Thymus (tissue), 11 donors: ENCODE data around the gene SLC2A8. TPM values are rescaled to one million over a fixed set of nuclear protein-coding genes. Genes with fewer than 3 reads are reported as not detected.

Experiments
- DNase-seq, 9 donors: peaks; one replicate each; pipeline ENCODE4 v3.0.0-alpha.2; 2013; ENCODE audit warnings: low spot score in 9 of 9, low read depth in 6 of 9, missing footprints in 1 of 9
- H3K27ac ChIP-seq, 2 donors: one replicate each; pipeline ENCODE4 v1.5.1; 2013; ENCODE audit warnings: control low read depth in 1 of 2, low read depth in 1 of 2, low read length in 1 of 2, mild to moderate bottlenecking in 1 of 2, moderate library complexity in 1 of 2
- H3K27me3 ChIP-seq, 2 donors: one replicate each; pipeline ENCODE4 v1.5.1; 2013; ENCODE audit warnings: low read length in 1 of 2; ENCODE audit not compliant: control insufficient read depth in 2 of 2, insufficient read depth in 1 of 2
- H3K36me3 ChIP-seq, 2 donors: one replicate each; pipeline ENCODE4 v1.5.1; 2013; ENCODE audit warnings: low read length in 1 of 2, mild to moderate bottlenecking in 1 of 2, moderate library complexity in 1 of 2; ENCODE audit not compliant: control insufficient read depth in 2 of 2, insufficient read depth in 2 of 2
- H3K4me1 ChIP-seq, 2 donors: one replicate each; pipeline ENCODE4 v1.5.1; 2013; ENCODE audit warnings: low read length in 2 of 2; ENCODE audit not compliant: control insufficient read depth in 2 of 2, insufficient read depth in 2 of 2
- H3K4me3 ChIP-seq, 2 donors: one replicate each; pipeline ENCODE4 v1.5.1; 2013; ENCODE audit warnings: low read length in 2 of 2, control low read depth in 1 of 2, mild to moderate bottlenecking in 1 of 2
- H3K9me3 ChIP-seq, 2 donors: one replicate each; pipeline ENCODE4 v1.5.1; 2013; ENCODE audit warnings: low read length in 1 of 2, mild to moderate bottlenecking in 1 of 2; ENCODE audit not compliant: control insufficient read depth in 2 of 2, insufficient read depth in 1 of 2
- WGBS: extraction: QIAGEN DNeasy Blood & Tissue Kit; methylation state at CpG from one replicate; pipeline ENCODE4 v1.1.7; 2013; 5-methylcytosine and 5-hydroxymethylcytosine counted together
- polyA plus RNA-seq: library from polyadenylated mRNA; stranded (reverse); fragments of 200-250 nt; gene quantifications from one replicate; pipeline ENCODE4 v1.2.3, GENCODE V29; 2013
- total RNA-seq: library from RNA; stranded (reverse); fragments of 120-200 nt; gene quantifications from one replicate; pipeline ENCODE4 v1.2.4, GENCODE V29; 2013
- donor health status: healthy.

The SLC2A8 gene
- total and polyA plus RNA-seq, 2 donors, result 3.6 to 7.8 TPM

DNA sequence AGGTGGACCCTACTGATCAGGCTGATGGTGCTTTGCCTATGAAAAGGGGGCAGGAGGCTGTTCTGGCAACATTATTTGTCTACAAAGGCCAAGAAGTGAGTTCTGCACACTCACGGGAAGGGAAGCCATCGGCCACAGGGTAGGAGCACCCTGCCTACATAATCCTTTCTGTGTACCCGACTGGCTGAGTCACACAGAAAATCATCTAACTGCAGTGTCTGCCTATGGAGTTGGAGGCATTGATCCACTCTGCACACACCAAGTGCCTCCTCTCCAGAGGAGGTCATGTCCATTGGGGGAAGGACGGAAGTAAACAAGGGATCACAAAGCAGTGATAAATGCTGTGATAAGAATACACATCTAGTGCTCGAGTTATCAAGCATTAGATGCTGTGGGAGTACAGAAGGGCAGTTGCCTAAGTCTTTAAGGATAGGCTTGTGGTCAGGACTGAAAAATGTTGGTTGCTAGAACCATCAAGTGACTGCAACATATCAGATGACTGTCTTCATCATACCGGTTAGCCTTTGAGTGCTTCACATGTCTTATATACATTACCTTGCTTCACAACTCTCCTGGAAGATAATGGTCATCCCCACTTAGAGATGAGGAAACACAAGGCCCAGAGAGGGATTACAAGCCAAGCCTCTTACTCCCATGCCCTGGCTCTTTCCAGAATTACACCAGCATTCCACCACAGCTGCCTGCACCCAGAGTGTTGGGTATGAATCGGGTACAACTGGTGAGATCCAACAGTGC lies 1.3 kb upstream of the SLC2A8 start:
- Histone ChIP-seq H3K4me3 (no peak overlapping the region), H3K4me1 (peaks cover 5 to 13% of the 10 kb centered on the region in 2 donors), H3K27me3 (peaks cover 86 to 100% of the 10 kb centered on the region in 2 donors), H3K36me3 (no peaks in the 10 kb centered on the region), H3K9me3 (peaks cover 1 to 5% of the 10 kb centered on the region in 2 donors), H3K27ac (no peak overlapping the region)
- WGBS, result 94% methylated on average over 7 of the region's 7 CpGs
- no peak for DNase-seq

DNA sequence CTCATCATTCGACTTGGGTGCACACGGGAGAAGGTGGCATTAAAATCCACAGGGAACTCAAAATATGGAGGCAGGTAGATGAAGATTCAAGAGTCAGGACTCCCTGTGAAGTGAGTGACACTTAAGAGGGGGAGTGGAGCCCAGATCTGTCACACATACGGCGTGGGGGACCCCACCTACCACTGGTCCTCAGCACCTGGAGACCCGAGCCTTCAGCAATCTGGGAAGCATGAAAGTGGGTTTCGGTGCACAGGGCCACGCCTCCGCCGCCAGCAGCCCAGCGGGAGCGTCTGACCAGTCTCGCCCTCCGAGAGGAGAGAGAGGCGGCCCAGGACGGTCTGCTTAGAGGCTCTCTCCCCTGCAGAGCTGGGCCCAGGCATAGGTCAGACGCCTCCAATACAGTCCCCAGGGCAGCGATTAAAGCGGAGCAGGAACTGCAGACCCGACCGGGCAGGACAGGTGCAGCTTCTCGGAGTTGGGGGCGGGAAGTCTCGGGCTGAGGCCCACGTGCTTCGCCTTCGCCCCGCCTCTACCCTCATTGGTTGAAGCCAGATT lies 639 bp upstream of the SLC2A8 start:
- 7% methylated on average over 27 of the region's 27 CpGs for WGBS
- H3K4me1 ChIP-seq, result peaks cover 5 to 13% of the 10 kb centered on the region in 2 donors
- no peak overlapping the region for H3K27ac ChIP-seq
- no peak for DNase-seq
- H3K27me3 ChIP-seq, result peaks cover 83 to 100% of the 10 kb centered on the region in 2 donors
- H3K9me3 ChIP-seq, result peaks cover 1 to 5% of the 10 kb centered on the region in 2 donors
- H3K36me3 ChIP-seq, result no peaks in the 10 kb centered on the region
- peak overlapping the region; percentile 6 to 49 for H3K4me3 ChIP-seq

DNA sequence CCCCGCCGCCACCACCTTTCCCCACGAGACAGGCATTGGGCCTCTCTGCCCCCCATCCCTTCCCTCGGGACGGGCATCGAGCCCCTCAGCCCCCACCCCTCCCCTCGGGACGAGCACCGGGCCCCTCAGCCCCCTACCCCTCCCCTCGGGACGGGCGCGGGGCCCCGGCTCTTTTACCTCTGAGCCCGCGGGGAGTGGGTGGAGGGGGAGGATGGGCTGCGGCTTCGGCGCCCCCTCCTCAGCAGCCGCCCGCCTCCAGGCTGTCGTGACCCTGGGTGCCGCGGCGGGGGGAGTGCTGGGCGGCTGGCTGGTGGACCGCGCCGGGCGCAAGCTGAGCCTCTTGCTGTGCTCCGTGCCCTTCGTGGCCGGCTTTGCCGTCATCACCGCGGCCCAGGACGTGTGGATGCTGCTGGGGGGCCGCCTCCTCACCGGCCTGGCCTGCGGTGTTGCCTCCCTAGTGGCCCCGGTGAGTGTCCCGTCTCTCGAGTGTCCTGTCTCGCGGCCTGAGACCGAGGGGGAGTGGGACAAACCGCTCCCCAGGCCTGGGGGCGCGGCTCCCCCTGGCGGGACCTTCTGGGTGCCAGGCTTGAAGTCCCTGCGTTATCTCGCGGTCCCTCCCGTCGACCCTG lies 791 bp downstream of the SLC2A8 start:
- no peak for DNase-seq

DNA sequence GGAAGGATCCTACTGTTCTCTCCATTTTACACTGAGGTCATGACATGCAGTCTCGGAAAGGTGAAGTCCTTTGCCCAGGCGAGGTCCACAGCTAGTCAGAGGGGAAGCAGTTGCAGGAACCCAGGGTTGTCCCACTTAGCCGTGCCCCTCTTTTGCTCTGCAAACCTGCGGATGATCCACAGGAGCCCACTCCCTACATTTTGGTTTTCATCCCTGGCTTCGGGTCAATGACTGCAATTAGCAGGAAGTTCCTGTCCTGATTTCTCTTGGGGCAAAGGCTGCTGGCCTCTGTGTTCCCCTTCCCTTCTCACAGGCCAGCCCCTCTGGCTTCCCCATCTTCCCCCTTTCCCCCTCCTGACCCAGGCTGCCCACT lies 1.3 kb downstream of the SLC2A8 start:
- Histone ChIP-seq H3K27ac (no peak overlapping the region), H3K9me3 (peaks cover 2 to 5% of the 10 kb centered on the region in 2 donors), H3K27me3 (peaks cover 79 to 99% of the 10 kb centered on the region in 2 donors), H3K4me1 (peaks cover 5 to 13% of the 10 kb centered on the region in 2 donors), H3K36me3 (no peaks in the 10 kb centered on the region), H3K4me3 (no peak overlapping the region)
- WGBS, result 62% methylated on average over 5 of the region's 5 CpGs
- DNase-seq, result no peak

More for the DNA sequence above, 791 bp downstream of the SLC2A8 start:
- Histone ChIP-seq H3K27ac (no peak overlapping the region), H3K4me3 (peak overlapping the region in 1 of 2 donors; percentile 49), H3K9me3 (peaks cover 2 to 5% of the 10 kb centered on the region in 2 donors), H3K4me1 (peaks cover 5 to 13% of the 10 kb centered on the region in 2 donors), H3K27me3 (peaks cover 81 to 100% of the 10 kb centered on the region in 2 donors), H3K36me3 (no peaks in the 10 kb centered on the region)
- 3% methylated on average over 55 of the region's 55 CpGs for WGBS

DNA sequence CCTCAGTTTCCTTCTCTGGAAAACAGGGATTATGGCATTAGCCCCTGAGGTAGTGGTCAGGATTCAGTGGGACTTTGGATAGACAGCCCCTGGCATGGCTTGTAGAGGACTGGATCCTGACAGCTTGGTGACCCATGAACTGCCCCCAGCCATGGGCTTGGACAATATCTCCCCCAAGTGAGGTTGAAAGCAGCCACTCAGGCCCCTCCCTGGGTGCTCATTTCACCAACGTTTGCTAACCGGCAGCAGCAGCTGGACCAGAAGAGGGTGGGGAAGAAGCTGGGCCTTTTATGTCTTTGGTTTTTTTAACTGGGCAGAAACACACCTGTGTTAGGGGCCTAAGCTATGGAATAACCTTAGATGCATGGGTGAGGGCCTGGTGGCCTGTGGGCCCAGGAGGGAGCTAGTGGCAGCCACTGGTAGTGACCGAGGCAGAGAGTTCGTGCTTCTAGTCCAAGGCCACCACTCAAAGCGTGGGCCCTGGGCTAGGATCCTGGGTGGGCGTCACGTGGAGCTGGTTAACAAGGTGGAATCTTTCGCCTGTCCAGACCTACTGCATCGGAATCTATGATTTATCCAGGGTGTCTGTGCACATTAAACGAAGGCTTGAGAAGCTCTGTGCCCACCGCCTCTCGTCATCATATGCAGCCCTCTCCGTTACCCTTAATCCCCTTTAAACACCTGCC lies 1.9 kb downstream of the SLC2A8 start:
- Histone ChIP-seq H3K36me3 (no peaks in the 10 kb centered on the region), H3K4me1 (peaks cover 5 to 13% of the 10 kb centered on the region in 2 donors), H3K27ac (no peak overlapping the region), H3K27me3 (peaks cover 78 to 99% of the 10 kb centered on the region in 2 donors), H3K9me3 (peaks cover 2 to 5% of the 10 kb centered on the region in 2 donors), H3K4me3 (no peak overlapping the region)
- WGBS, result 88% methylated on average over 13 of the region's 13 CpGs
- DNase-seq, result no peak

DNA sequence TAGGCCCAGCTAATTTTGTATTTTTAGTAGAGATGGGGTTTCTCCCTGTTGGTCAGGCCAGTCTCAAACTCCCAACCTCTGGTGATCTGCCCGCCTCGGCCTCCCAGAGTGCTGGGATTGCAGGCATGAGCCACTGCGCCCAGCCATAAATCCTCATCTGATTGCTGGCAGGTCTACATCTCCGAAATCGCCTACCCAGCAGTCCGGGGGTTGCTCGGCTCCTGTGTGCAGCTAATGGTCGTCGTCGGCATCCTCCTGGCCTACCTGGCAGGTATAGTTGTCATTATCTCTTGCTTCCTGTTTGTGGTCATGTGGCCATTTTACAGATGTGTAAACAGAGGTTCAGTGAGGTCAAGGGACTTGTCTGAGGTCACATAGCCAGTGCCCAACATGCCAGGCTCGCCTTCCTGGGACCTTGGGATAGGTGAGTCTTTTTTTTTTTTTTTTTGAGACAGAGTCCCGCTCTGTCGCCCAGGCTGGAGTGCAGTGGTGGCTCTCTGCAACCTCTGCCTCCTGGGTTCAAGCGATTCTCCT lies 2.8 kb downstream of the SLC2A8 start:
- Histone ChIP-seq H3K27ac (no peak overlapping the region), H3K4me3 (no peak overlapping the region), H3K27me3 (peaks cover 77 to 99% of the 10 kb centered on the region in 2 donors), H3K9me3 (peaks cover 2 to 5% of the 10 kb centered on the region in 2 donors), H3K36me3 (no peaks in the 10 kb centered on the region), H3K4me1 (peaks cover 5 to 13% of the 10 kb centered on the region in 2 donors)
- WGBS, result 96% methylated on average over 14 of the region's 14 CpGs
- no peak for DNase-seq

DNA sequence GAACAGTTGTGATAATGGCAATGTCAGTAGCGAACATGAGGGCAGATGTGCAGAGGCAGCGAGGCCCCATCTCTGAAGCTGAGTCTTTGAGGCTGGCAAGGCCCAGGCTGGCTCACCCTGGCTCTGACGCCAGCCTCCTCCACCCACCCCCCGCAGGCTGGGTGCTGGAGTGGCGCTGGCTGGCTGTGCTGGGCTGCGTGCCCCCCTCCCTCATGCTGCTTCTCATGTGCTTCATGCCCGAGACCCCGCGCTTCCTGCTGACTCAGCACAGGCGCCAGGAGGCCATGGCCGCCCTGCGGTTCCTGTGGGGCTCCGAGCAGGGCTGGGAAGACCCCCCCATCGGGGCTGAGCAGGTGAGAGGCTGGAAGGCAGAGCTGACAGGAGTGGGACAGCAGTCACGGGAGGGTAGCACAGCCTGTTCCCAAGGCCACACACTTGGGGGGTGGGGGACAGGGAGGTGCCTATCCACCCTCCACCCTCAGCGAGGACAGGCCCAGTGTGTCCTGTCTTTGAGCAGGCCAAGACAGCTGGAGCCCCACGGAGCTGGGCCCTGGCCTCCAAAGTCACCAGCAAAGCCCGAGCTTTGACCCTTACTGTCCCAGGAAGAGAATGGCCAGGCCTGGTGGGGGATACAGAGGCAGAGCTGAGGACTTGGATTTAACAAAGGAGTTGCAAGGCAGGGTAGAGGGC lies 5.6 kb downstream of the SLC2A8 start:
- peaks cover 55 to 97% of the 10 kb centered on the region in 2 donors for H3K27me3 ChIP-seq
- no peaks in the 10 kb centered on the region for H3K36me3 ChIP-seq
- no peak overlapping the region for H3K27ac ChIP-seq
- WGBS, result 69% methylated on average over 18 of the region's 18 CpGs
- no peak for DNase-seq
- peaks cover 0 to 4% of the 10 kb centered on the region in 2 donors for H3K4me1 ChIP-seq
- peaks cover 0 to 2% of the 10 kb centered on the region in 2 donors for H3K9me3 ChIP-seq
- H3K4me3 ChIP-seq, result no peak overlapping the region

DNA sequence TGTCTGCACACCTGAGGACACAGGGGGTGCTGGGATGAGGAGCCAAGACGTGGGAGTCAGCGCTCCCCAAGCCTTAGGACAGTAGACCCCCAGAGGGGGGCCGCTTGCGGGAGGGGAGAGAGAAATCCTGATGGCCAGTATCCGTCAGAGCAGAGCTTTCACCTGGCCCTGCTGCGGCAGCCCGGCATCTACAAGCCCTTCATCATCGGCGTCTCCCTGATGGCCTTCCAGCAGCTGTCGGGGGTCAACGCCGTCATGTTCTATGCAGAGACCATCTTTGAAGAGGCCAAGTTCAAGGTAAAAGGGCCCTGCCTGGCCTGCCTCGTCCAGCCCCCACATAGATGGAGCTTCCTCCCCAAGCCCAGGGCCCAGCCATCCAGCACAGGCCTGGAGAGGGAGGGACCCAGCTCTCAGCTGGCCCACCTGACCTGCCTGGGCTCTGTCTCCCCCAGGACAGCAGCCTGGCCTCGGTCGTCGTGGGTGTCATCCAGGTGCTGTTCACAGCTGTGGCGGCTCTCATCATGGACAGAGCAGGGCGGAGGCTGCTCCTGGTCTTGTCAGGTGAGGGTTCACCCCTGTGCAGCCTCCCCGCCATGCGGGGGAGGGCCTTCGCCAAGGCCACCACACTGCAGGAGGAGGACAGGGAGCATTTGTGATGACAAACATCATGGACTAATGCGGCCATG lies 6.7 kb downstream of the SLC2A8 start:
- 97% methylated on average over 21 of the region's 22 CpGs for WGBS
- Histone ChIP-seq H3K4me1 (no peaks in the 10 kb centered on the region), H3K4me3 (no peak overlapping the region), H3K9me3 (peaks cover 0 to 1% of the 10 kb centered on the region in 2 donors), H3K27me3 (peaks cover 44 to 91% of the 10 kb centered on the region in 2 donors), H3K27ac (no peak overlapping the region), H3K36me3 (no peaks in the 10 kb centered on the region)
- no peak for DNase-seq
